ENCODE results near the gene MED15.

The MED15 gene

GRCh38 chr22:20516399-20516798 lies 9.0 kb downstream of the MED15 start:
- ATAC-seq (no peak), DNase-seq (no peak)
- Mint-ChIP-seq H3K27me3 (no peaks in the 10 kb centered on the region), H3K9me3 (no peaks in the 10 kb centered on the region), H3K4me1 (peaks cover 86% of the 10 kb centered on the region), H3K27ac (peak overlapping the region in 1 of 2 donors; percentile 63), H3K4me3 (no peak overlapping the region)

GRCh38 chr22:20517422-20517821 lies 10.0 kb downstream of the MED15 start:
- H3K4me1 Mint-ChIP-seq: peaks cover 84% of the 10 kb centered on the region
- no peaks in the 10 kb centered on the region for H3K9me3 Mint-ChIP-seq
- no peaks in the 10 kb centered on the region for H3K27me3 Mint-ChIP-seq
- DNase-seq (no peak), ATAC-seq (peak; percentile 71)
- peak overlapping the region; percentile 74 to 87 for H3K27ac Mint-ChIP-seq
- peak overlapping the region; percentile 47 to 59 for H3K4me3 Mint-ChIP-seq

DNA sequence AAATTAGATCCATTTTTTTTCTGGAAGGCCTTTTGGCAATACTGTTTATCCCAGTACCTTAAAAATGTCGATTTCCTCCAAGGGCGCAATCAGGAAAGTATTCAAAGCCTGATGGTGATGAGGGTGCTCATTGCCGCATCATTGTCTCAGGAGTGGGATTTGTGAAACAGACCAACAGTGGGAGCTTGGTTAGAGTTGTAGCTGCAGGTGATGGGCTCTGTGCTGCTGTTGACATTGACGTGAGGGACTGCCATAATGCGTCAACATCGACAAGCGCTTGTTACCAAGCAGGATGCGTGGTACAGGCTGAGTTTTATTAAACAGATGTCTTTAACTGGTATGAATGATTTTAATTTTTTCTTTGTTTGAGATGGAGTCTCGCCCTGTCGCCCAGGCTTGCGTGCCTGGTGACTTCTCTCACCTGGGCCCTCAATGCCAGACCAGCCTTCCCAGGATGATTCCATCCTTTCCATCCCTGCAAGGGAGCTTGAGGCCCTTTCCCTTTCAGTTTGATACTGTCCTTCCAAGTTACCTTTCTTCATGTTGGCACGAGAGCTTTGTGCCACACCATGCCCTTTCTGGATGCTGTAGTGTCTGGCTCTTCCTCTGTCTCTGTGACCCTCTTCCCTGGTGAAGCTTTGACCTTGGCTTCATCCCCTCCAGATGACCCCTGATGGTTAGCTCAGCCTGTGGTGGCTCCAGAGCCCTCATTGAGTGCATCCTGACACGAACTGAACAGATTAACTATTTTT lies 10.6 kb downstream of the MED15 start:
- H3K4me3 Mint-ChIP-seq: no peak overlapping the region
- ATAC-seq: no peak
- no peaks in the 10 kb centered on the region for H3K27me3 Mint-ChIP-seq
- H3K27ac Mint-ChIP-seq: peak overlapping the region in 1 of 2 donors; percentile 28
- no peaks in the 10 kb centered on the region for H3K9me3 Mint-ChIP-seq
- H3K4me1 Mint-ChIP-seq: peaks cover 85% of the 10 kb centered on the region
- no peak for DNase-seq

DNA sequence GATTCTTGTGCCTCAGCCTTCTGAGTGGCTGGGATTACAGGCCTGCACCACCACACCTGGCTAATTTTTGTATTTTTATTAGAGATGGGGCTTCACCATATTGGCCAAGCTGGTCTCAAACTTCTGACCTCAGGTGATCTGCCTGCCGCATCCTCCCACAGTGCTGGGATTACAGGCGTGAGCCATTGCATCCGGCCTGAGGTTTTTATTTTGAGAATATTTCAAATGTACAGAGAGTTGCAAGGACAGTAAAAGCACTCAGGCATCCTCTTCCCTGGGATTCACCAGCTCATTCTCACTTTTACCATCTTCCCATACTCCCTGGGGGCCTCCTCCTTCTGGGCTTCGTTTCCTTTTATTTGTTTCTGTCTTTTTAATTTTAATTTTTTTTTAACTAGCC lies 12.1 kb downstream of the MED15 start:
- Mint-ChIP-seq H3K27ac (peak overlapping the region; percentile 9 to 79), H3K4me3 (peak overlapping the region; percentile 23 to 71), H3K4me1 (peaks cover 85% of the 10 kb centered on the region), H3K27me3 (no peaks in the 10 kb centered on the region), H3K9me3 (no peaks in the 10 kb centered on the region)
- ATAC-seq (no peak), DNase-seq (no peak)

DNA sequence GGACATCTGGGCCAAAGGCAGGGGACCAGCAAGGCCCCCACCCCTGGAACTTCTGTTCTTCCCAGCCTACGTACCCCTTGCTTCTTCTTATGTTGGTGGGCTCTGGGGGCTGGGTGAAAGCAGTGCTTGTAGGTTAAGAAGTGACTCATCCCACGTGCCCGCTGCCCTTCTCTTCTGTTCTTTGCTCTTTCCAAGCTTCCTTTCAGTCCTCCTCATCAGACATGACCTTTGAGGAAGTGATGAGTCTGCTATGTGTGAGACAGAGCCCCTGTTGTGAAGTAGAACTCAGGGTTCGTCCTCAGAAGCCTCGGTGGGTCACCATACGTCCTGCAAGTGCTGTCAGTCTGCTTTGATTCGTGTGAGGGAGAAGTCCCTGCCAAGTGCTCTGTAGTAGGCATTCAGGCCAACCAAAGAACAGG lies 12.7 kb downstream of the MED15 start:
- Mint-ChIP-seq H3K27me3 (no peaks in the 10 kb centered on the region), H3K4me3 (peak overlapping the region; percentile 23 to 71), H3K4me1 (peaks cover 82% of the 10 kb centered on the region), H3K27ac (peak overlapping the region; percentile 75 to 86), H3K9me3 (no peaks in the 10 kb centered on the region)
- ATAC-seq: peak; percentile 71
- peak in 1 of 2 donors; percentile 29 for DNase-seq

GRCh38 chr22:20522134-20523004 lies 15.0 kb downstream of the MED15 start:
- Mint-ChIP-seq H3K4me1 (peaks cover 82% of the 10 kb centered on the region), H3K27ac (peak overlapping the region; percentile 22 to 64), H3K27me3 (no peaks in the 10 kb centered on the region), H3K4me3 (peak overlapping the region; percentile 4 to 41), H3K9me3 (no peaks in the 10 kb centered on the region)
- ATAC-seq (no peak), DNase-seq (no peak)

- peak in 1 of 2 donors; percentile 47 for DNase-seq
- Mint-ChIP-seq H3K4me3 (peak overlapping the region; percentile 32 to 61), H3K4me1 (peaks cover 82% of the 10 kb centered on the region), H3K27me3 (no peaks in the 10 kb centered on the region), H3K9me3 (no peaks in the 10 kb centered on the region), H3K27ac (peak overlapping the region; percentile 81 to 85)
- peak; percentile 63 for ATAC-seq
Observed at GRCh38 chr22:20523086-20523983, 15.9 kb downstream of the MED15 start.

GRCh38 chr22:20524004-20524481 lies 16.6 kb downstream of the MED15 start:
- H3K27ac Mint-ChIP-seq: peak overlapping the region; percentile 43 to 89
- H3K4me3 Mint-ChIP-seq: peak overlapping the region; percentile 59 to 72
- no peaks in the 10 kb centered on the region for H3K27me3 Mint-ChIP-seq
- H3K4me1 Mint-ChIP-seq: peaks cover 80% of the 10 kb centered on the region
- ATAC-seq (peak; percentile 79), DNase-seq (peak in 1 of 2 donors; percentile 53)
- no peaks in the 10 kb centered on the region for H3K9me3 Mint-ChIP-seq

- Mint-ChIP-seq H3K27ac (peak overlapping the region in 1 of 2 donors; percentile 16), H3K9me3 (no peaks in the 10 kb centered on the region), H3K4me3 (no peak overlapping the region), H3K4me1 (peaks cover 73% of the 10 kb centered on the region), H3K27me3 (no peaks in the 10 kb centered on the region)
- DNase-seq: no peak
- ATAC-seq: no peak
Observed at GRCh38 chr22:20525048-20525447, 17.6 kb downstream of the MED15 start.

GRCh38 chr22:20526305-20526627 lies 18.9 kb downstream of the MED15 start:
- Mint-ChIP-seq H3K27me3 (no peaks in the 10 kb centered on the region), H3K4me3 (no peak overlapping the region), H3K9me3 (no peaks in the 10 kb centered on the region), H3K27ac (no peak overlapping the region), H3K4me1 (peaks cover 77% of the 10 kb centered on the region)
- DNase-seq (no peak), ATAC-seq (no peak)

- Mint-ChIP-seq H3K27me3 (no peaks in the 10 kb centered on the region), H3K27ac (peak overlapping the region in 1 of 2 donors; percentile 3), H3K9me3 (no peaks in the 10 kb centered on the region), H3K4me1 (peaks cover 80% of the 10 kb centered on the region), H3K4me3 (peak overlapping the region in 1 of 2 donors; percentile 40)
- ATAC-seq (no peak), DNase-seq (no peak)
Observed at GRCh38 chr22:20526628-20527355, 19.4 kb downstream of the MED15 start.

- Mint-ChIP-seq H3K27ac (no peak overlapping the region), H3K4me1 (peaks cover 80% of the 10 kb centered on the region), H3K4me3 (no peak overlapping the region), H3K9me3 (no peaks in the 10 kb centered on the region), H3K27me3 (no peaks in the 10 kb centered on the region)
- no peak for ATAC-seq
- no peak for DNase-seq
Observed at GRCh38 chr22:20528405-20528978, 21.1 kb downstream of the MED15 start.

GRCh38 chr22:20530368-20531153 lies 23.2 kb downstream of the MED15 start:
- no peak overlapping the region for H3K4me3 Mint-ChIP-seq
- no peaks in the 10 kb centered on the region for H3K9me3 Mint-ChIP-seq
- ATAC-seq: no peak
- H3K27me3 Mint-ChIP-seq: no peaks in the 10 kb centered on the region
- DNase-seq: no peak
- H3K4me1 Mint-ChIP-seq: peaks cover 88% of the 10 kb centered on the region
- H3K27ac Mint-ChIP-seq: no peak overlapping the region

DNA sequence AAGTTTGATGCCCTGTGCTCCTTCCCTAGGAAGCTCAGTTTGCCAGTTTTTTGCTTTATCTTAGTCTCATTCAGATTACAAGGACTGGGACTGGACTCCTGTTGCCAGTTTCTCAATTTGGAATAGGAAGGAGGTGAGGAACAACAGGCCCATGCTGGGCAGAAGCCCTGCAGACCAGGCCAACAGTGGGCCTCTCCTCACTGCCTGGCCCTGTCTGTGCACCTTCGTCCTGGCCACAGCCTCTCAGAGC lies 23.7 kb downstream of the MED15 start:
- no peaks in the 10 kb centered on the region for H3K9me3 Mint-ChIP-seq
- H3K27me3 Mint-ChIP-seq: no peaks in the 10 kb centered on the region
- no peak for DNase-seq
- ATAC-seq: no peak
- peak overlapping the region in 1 of 2 donors; percentile 43 for H3K27ac Mint-ChIP-seq
- H3K4me3 Mint-ChIP-seq: no peak overlapping the region
- peaks cover 87% of the 10 kb centered on the region for H3K4me1 Mint-ChIP-seq
